ENCODE measurements around the gene NCBP3.

DNA sequence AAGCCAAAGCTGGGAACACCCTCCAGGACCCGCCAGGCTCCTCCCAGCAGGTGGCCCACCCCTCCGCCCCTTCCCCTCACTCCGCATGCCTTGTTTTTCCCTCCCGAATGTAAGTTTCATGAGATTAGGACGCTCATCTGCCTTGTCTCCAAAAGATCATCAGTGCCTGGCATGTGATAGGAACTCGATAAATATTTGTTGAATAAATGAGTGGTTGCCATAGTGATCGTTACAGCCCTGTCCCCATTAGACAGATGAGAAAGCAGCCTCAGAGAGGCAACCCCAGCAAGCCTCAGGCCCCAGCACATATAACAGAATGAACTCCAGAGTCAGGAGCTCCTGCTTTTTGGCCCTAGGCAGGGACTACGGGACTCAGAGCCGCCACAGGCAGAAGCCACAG is 41.8 kb upstream of the NCBP3 start:
- TF ChIP-seq, protein P1, sequence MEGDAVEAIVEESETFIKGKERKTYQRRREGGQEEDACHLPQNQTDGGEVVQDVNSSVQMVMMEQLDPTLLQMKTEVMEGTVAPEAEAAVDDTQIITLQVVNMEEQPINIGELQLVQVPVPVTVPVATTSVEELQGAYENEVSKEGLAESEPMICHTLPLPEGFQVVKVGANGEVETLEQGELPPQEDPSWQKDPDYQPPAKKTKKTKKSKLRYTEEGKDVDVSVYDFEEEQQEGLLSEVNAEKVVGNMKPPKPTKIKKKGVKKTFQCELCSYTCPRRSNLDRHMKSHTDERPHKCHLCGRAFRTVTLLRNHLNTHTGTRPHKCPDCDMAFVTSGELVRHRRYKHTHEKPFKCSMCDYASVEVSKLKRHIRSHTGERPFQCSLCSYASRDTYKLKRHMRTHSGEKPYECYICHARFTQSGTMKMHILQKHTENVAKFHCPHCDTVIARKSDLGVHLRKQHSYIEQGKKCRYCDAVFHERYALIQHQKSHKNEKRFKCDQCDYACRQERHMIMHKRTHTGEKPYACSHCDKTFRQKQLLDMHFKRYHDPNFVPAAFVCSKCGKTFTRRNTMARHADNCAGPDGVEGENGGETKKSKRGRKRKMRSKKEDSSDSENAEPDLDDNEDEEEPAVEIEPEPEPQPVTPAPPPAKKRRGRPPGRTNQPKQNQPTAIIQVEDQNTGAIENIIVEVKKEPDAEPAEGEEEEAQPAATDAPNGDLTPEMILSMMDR (IDR thresholded peaks at IDR 0.05; ENCODE audit: low read length) = no peak
- no peak for TF ChIP-seq EZH2phosphoT487 (IDR thresholded peaks at IDR 0.05; ENCODE audit: low read length)

Measured in MM.1S (cell line).